Testis (tissue), 3 donors: ENCODE results near the gene KMT2B. TPM values are rescaled to one million over a fixed set of nuclear protein-coding genes. Genes with fewer than 3 reads are reported as not detected.
A peak's percentile ranks its signal among the peaks of the same experiment; 100 is the strongest.

ENCODE experiments used
- DNase-seq: peaks from one replicate; pipeline ENCODE4 v3.0.0-alpha.2; 2019
- H3K27ac ChIP-seq, 2 donors: fragments of 200-600 bp; sonication (generic); one replicate each; pipeline ENCODE4 v1.5.1; 2019
- H3K27me3 ChIP-seq: fragments of 200-600 bp; sonication (generic); one replicate; pipeline ENCODE4 v1.5.1; 2019
- H3K36me3 ChIP-seq: fragments of 200-600 bp; sonication (generic); one replicate; pipeline ENCODE4 v1.5.1; 2017; ENCODE audit warnings: low read depth; ENCODE audit errors: missing control alignments
- H3K4me1 ChIP-seq: fragments of 200-600 bp; sonication (generic); one replicate; pipeline ENCODE4 v1.5.1; 2019
- H3K4me3 ChIP-seq, 2 donors: fragments of 200-600 bp; sonication (generic); one replicate each; pipeline ENCODE4 v1.5.1; 2017 to 2019
- H3K9me3 ChIP-seq: fragments of 200-600 bp; sonication (generic); one replicate; pipeline ENCODE4 v1.5.1; 2017
- CTCF ChIP-seq, 3 experiments: fragments of 450-650 bp in 2 of 3; fragments of 200-600 bp in 1 of 3; sonication (generic) in 1 of 3; IDR thresholded peaks; one replicate each; pipeline ENCODE4 v1.5.1; 2016 to 2019; ENCODE audit warnings: antibody characterized with exemption in 3 of 3, mild to moderate bottlenecking in 2 of 3, moderate library complexity in 1 of 3
- POLR2A ChIP-seq: fragments of 450-650 bp; IDR thresholded peaks from one replicate; pipeline ENCODE4 v1.6.1; 2017; ENCODE audit warnings: antibody characterized with exemption, mild to moderate bottlenecking, moderate library complexity
- WGBS, 2 donors: methylation state at CpG; one replicate each; pipeline ENCODE4 v1.1.5; 2018; 5-methylcytosine and 5-hydroxymethylcytosine counted together
- intact Hi-C: fragments of 100-400 bp; cut with DNase I; formaldehyde crosslinking; loops from one replicate; pipeline ENCODE4 v1.15.1; 2023; ENCODE audit warnings: low total_unique reads
- polyA plus RNA-seq: library from polyadenylated mRNA; stranded (reverse); fragments of 350-450 nt; fragmentation: Illumina TruSeq; extraction: RNeasy Lipid Tissue Mini Kit (QIAGEN cat#74804); gene quantifications from one replicate; pipeline ENCODE4 v1.2.3, GENCODE V29; 2014; ENCODE audit warnings: low read depth, low replicate concordance; ENCODE audit not compliant: insufficient read depth
- total RNA-seq, 2 donors: library from RNA; depleted of rRNA; stranded (reverse); fragments of >200 nt; gene quantifications; one replicate each; pipeline ENCODE4 v1.2.3, GENCODE V29; 2016

KMT2B gene
- total and polyA plus RNA-seq, 3 donors from 2014 or later, result 73.3 to 110 (median 109) TPM

GRCh38 chr19:35736913-35737886 is 19.4 kb downstream of the KMT2B start:
- H3K27ac ChIP-seq, result no peak overlapping the region
- intact Hi-C loops, result no loop called here
- H3K27me3 ChIP-seq, result no peaks in the 10 kb centered on the region
- no peak for DNase-seq
- no peak overlapping the region for H3K4me3 ChIP-seq
- H3K36me3 ChIP-seq, result no peaks in the 10 kb centered on the region
- 85 to 87% methylated on average over 22 of the region's 22 CpGs for WGBS, 2 donors
- peaks cover 6% of the 10 kb centered on the region for H3K4me1 ChIP-seq
- H3K9me3 ChIP-seq, result no peaks in the 10 kb centered on the region
- TF ChIP-seq POLR2A (no peak), CTCF (IDR thresholded peaks at IDR 0.05) (no peak)

- TF ChIP-seq POLR2A, result no peak
- no peak for TF ChIP-seq CTCF (IDR thresholded peaks at IDR 0.05)
- Histone ChIP-seq H3K27me3 (no peaks in the 10 kb centered on the region), H3K4me1 (peaks cover 6% of the 10 kb centered on the region), H3K9me3 (no peaks in the 10 kb centered on the region), H3K27ac (no peak overlapping the region), H3K4me3 (no peak overlapping the region), H3K36me3 (no peaks in the 10 kb centered on the region)
- 89 to 92% methylated on average over 27 to 37 of the region's 37 CpGs for whole genome bisulfite sequencing, 2 donors
- no peak for DNase-seq
- intact Hi-C loops, result no loop called here
Measured at GRCh38 chr19:35738021-35738886, 20.5 kb downstream of the KMT2B start.

GRCh38 chr19:35738887-35739229 is 21.1 kb downstream of the KMT2B start:
- TF ChIP-seq POLR2A (no peak), CTCF (IDR thresholded peaks at IDR 0.05) (no peak)
- 40 to 79% methylated on average over 1 to 2 of the region's 2 CpGs for WGBS, 2 donors
- Histone ChIP-seq H3K9me3 (no peaks in the 10 kb centered on the region), H3K4me3 (no peak overlapping the region), H3K27ac (no peak overlapping the region), H3K4me1 (peaks cover 6% of the 10 kb centered on the region), H3K36me3 (no peaks in the 10 kb centered on the region), H3K27me3 (no peaks in the 10 kb centered on the region)
- intact Hi-C loops, result no loop called here
- no peak for DNase-seq

DNA sequence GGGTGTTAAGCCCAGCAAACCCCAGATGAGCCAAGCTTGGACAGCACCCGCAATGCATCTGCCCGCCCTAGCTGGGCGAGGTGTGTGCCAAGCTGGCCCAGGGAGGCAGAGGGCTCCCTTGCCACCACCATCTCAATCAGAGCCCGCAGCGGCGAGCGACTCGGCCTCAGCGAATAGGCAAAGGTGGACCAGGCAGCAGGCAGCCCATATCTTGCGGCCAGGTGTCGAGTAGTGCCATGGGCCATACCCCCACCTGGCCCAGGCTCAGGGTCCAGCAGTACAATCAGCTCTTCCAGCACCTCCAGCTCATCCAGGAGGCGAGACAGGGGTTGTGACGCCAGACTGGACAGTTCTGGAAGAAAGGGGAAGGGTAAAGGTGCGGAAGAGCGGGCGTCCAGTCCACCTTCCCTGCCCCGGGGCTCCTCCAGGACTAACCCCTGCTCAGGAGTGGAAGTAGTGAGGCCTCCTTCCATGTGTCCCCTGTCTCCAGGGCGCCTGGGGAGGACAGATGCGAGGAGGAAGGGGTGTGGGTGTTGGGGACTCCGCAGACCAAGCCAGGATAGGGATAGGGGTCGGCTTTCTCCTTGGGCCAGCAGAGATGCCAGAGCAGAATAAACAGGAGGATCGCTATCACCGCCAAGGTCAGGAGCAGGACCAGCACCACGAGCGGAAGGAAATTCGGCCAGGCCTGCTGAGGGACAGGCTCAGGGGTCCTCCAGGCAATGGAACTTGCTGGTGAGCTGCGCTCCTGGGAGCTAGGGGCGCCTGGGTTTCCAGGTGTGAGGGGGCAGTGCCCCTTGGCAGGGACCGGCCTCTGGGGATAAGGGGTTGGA is 21.7 kb downstream of the KMT2B start:
- H3K36me3 ChIP-seq, result no peaks in the 10 kb centered on the region
- peak overlapping the region in 1 of 2 donors; percentile 56 for H3K4me3 ChIP-seq
- DNase-seq, result no peak
- peaks cover 6% of the 10 kb centered on the region for H3K4me1 ChIP-seq
- TF ChIP-seq CTCF (IDR thresholded peaks at IDR 0.05) (no peak), POLR2A (no peak)
- no peaks in the 10 kb centered on the region for H3K27me3 ChIP-seq
- intact Hi-C loops, result no loop called here
- no peaks in the 10 kb centered on the region for H3K9me3 ChIP-seq
- no peak overlapping the region for H3K27ac ChIP-seq
- 51 to 57% methylated on average over 11 to 29 of the region's 29 CpGs for WGBS, 2 donors
